HepG2 (cell line): ENCODE measurements around the gene INKA2. TPM values are rescaled to one million over a fixed set of nuclear protein-coding genes. Genes with fewer than 3 reads are reported as not detected.

Experiments
- AKAP8 ChIP-seq: sonication (generic); formaldehyde crosslinking; IDR thresholded peaks from 2 replicates; pipeline ENCODE4 v1.5.1; 2020; ENCODE audit warnings: mild to moderate bottlenecking, missing genetic modification reagents
- ATF2 ChIP-seq: sonication (generic); formaldehyde crosslinking; IDR thresholded peaks from 2 replicates; pipeline ENCODE4 v1.4.0; 2020; ENCODE audit warnings: missing genetic modification reagents
- ATF5 ChIP-seq: sonication (generic); formaldehyde crosslinking; IDR thresholded peaks from 2 replicates; pipeline ENCODE4 v1.4.0; 2020; ENCODE audit warnings: mild to moderate bottlenecking, low read depth, missing genetic modification reagents
- FOXK1 ChIP-seq: sonication (generic); formaldehyde crosslinking; IDR thresholded peaks from 2 replicates; pipeline ENCODE4 v1.4.0; 2020; ENCODE audit warnings: low read depth, missing genetic modification reagents, borderline replicate concordance
- HBP1 ChIP-seq: IDR thresholded peaks from 2 replicates; pipeline ENCODE4 v1.6.1; 2016; ENCODE audit warnings: low read depth, control low read depth
- HNRNPLL ChIP-seq: fragments of 200-400 bp; formaldehyde crosslinking; IDR thresholded peaks from 2 replicates; pipeline ENCODE4 v1.6.1; 2017; ENCODE audit warnings: mild to moderate bottlenecking, low read depth, low read length; ENCODE audit not compliant: poor library complexity, severe bottlenecking
- ISX ChIP-seq: sonication (generic); formaldehyde crosslinking; conservative IDR thresholded peaks from 2 replicates; pipeline ENCODE4 v1.5.0; 2020; ENCODE audit warnings: missing genetic modification reagents
- MXD1 ChIP-seq: sonication (generic); formaldehyde crosslinking; IDR thresholded peaks from 2 replicates; pipeline ENCODE4 v1.4.0; 2020; ENCODE audit warnings: mild to moderate bottlenecking, missing genetic modification reagents
- MYPOP ChIP-seq: sonication (generic); formaldehyde crosslinking; IDR thresholded peaks from 2 replicates; pipeline ENCODE4 v1.8.1; 2023; ENCODE audit warnings: mild to moderate bottlenecking, moderate library complexity, missing genetic modification reagents
- NAIF1 ChIP-seq: sonication (generic); formaldehyde crosslinking; IDR thresholded peaks from 2 replicates; pipeline ENCODE4 v1.5.0; 2020; ENCODE audit warnings: mild to moderate bottlenecking, missing genetic modification reagents, borderline replicate concordance
- NCOA2 ChIP-seq: sonication (generic); formaldehyde crosslinking; IDR thresholded peaks from 2 replicates; pipeline ENCODE4 v1.8.0; 2022; ENCODE audit warnings: inconsistent platforms
- NFIC ChIP-seq: IDR thresholded peaks from 2 replicates; pipeline ENCODE4 v1.6.1; 2012; ENCODE audit warnings: mild to moderate bottlenecking, low read length, inconsistent platforms
- THAP8 ChIP-seq: sonication (generic); formaldehyde crosslinking; IDR thresholded peaks from 2 replicates; pipeline ENCODE4 v1.5.1; 2020; ENCODE audit warnings: missing genetic modification reagents, mild to moderate bottlenecking, borderline replicate concordance
- ZFP36 ChIP-seq: fragments of 150-350 bp; IDR thresholded peaks from 2 replicates; pipeline ENCODE4 v1.6.1; 2018; ENCODE audit warnings: borderline replicate concordance, low read length, low read depth; ENCODE audit not compliant: partially characterized antibody
- ZNF263 ChIP-seq: sonication (generic); formaldehyde crosslinking; IDR thresholded peaks from 2 replicates; pipeline ENCODE4 v1.4.0; 2020; ENCODE audit warnings: missing genetic modification reagents
- ZNF317 ChIP-seq: sonication (generic); formaldehyde crosslinking; IDR thresholded peaks from 2 replicates; pipeline ENCODE4 v1.5.0; 2020; ENCODE audit warnings: mild to moderate bottlenecking, missing genetic modification reagents
- ZNF34 ChIP-seq: sonication (generic); formaldehyde crosslinking; IDR thresholded peaks from 2 replicates; pipeline ENCODE4 v1.4.0; 2020; ENCODE audit warnings: mild to moderate bottlenecking, missing genetic modification reagents, borderline replicate concordance
- ZNF460 ChIP-seq: sonication (generic); formaldehyde crosslinking; IDR thresholded peaks from 2 replicates; pipeline ENCODE4 v1.5.1; 2020; ENCODE audit warnings: missing genetic modification reagents, mild to moderate bottlenecking, borderline replicate concordance
- ZNF562 ChIP-seq: sonication (generic); formaldehyde crosslinking; IDR thresholded peaks from 2 replicates; pipeline ENCODE4 v1.8.0; 2022; ENCODE audit warnings: missing genetic modification reagents, borderline replicate concordance
- ZNF577 ChIP-seq: sonication (generic); formaldehyde crosslinking; IDR thresholded peaks from 2 replicates; pipeline ENCODE4 v1.4.0; 2020; ENCODE audit warnings: mild to moderate bottlenecking, low read depth, missing genetic modification reagents, borderline replicate concordance
- ZNF598 ChIP-seq: sonication (generic); formaldehyde crosslinking; IDR thresholded peaks from 2 replicates; pipeline ENCODE4 v1.5.1; 2020; ENCODE audit warnings: mild to moderate bottlenecking, missing genetic modification reagents, borderline replicate concordance
- ZNF740 ChIP-seq: sonication (generic); formaldehyde crosslinking; IDR thresholded peaks from 2 replicates; pipeline ENCODE4 v1.4.0; 2020; ENCODE audit warnings: missing genetic modification reagents
- ZNF773 ChIP-seq: sonication (generic); formaldehyde crosslinking; IDR thresholded peaks from 2 replicates; pipeline ENCODE4 v1.4.0; 2020; ENCODE audit warnings: missing genetic modification reagents, borderline replicate concordance
- polyA plus RNA-seq, 8 experiments: library from polyadenylated mRNA; depleted of rRNA in 3 of 8; stranded (reverse) in 7 of 8; unstranded in 1 of 8; fragments of >200 nt; fragmentation: Illumina TruSeq in 4 of 8; extraction: Trizol in 4 of 8; gene quantifications; 2 replicates each; pipeline versions ENCODE4 v1.2.1 to v1.2.3, GENCODE V29; 2011 to 2016; ENCODE audit warnings: low read depth in 4 of 8, missing spikeins in 1 of 8, mixed read lengths in 1 of 8; ENCODE audit not compliant: insufficient read depth in 1 of 8
- total RNA-seq, 5 experiments: library from RNA; depleted of rRNA; stranded (reverse); fragments of >200 nt; fragmentation: Illumina TruSeq; extraction: Trizol; gene quantifications; 2 replicates each; pipeline ENCODE4 v1.2.3, GENCODE V29; 2016; ENCODE audit warnings: low read depth in 1 of 5

Gene INKA2
- total and polyA plus RNA-seq, 2 of the 13 experiments (the other 11 are each of a cell fraction or from before 2014, with no cell fraction given): 2.6 to 4.6 TPM

GRCh38 chr1:111739925-111740765 is 950 bp upstream of the INKA2 start (continued):
- TF ChIP-seq ZNF562: no peak
- TF ChIP-seq ZNF34 (CRISPR knock-in tag): 0 out of 2 replicates have a peak, but pooled peaks have one; percentile 0
- peak; percentile 31; the same call in 1 of the 2 replicates for TF ChIP-seq ZNF263 (CRISPR knock-in tag)
- no peak for TF ChIP-seq THAP8 (CRISPR knock-in tag)
- TF ChIP-seq ZNF598 (CRISPR knock-in tag): no peak
- no peak for TF ChIP-seq ZFP36
- TF ChIP-seq ZNF773 (CRISPR knock-in tag): no peak
- TF ChIP-seq ATF2 (CRISPR knock-in tag): no peak
- TF ChIP-seq NAIF1 (CRISPR knock-in tag): no peak
- TF ChIP-seq HBP1 (CRISPR knock-in tag): no peak
- TF ChIP-seq NCOA2 (CRISPR knock-in tag): no peak
- peak; percentile 22; the same call in 1 of the 2 replicates for TF ChIP-seq ZNF460
- TF ChIP-seq AKAP8 (CRISPR knock-in tag): no peak
- TF ChIP-seq ISX (CRISPR knock-in tag): no peak
- TF ChIP-seq ZNF317 (CRISPR knock-in tag): 0 out of 2 replicates have a peak, but pooled peaks have one; percentile 34
- TF ChIP-seq MYPOP (CRISPR knock-in tag): no peak
- no peak for TF ChIP-seq MXD1 (CRISPR knock-in tag)
- TF ChIP-seq ZNF577: no peak
- TF ChIP-seq NFIC: no peak
- TF ChIP-seq HNRNPLL: peak; percentile 62
- no peak for TF ChIP-seq ATF5 (CRISPR knock-in tag)
- peak; percentile 79 for TF ChIP-seq ZNF740 (CRISPR knock-in tag)
- TF ChIP-seq FOXK1: no peak
